PC-3 (cell line): Measurements from ENCODE around the gene RAB6B.

Source experiments
- CTCF ChIP-seq: fragments of 300-600 bp; sonication (generic); conservative IDR thresholded peaks from 2 replicates; pipeline ENCODE4 v1.5.1; 2017; ENCODE audit warnings: antibody characterized with exemption, low read depth, mild to moderate bottlenecking, low read length
- EZH2 ChIP-seq: fragments of 300-600 bp; sonication (generic); IDR thresholded peaks from one replicate; pipeline ENCODE4 v1.6.1; 2017; ENCODE audit warnings: antibody characterized with exemption, mild to moderate bottlenecking, low read length; ENCODE audit not compliant: unreplicated experiment
- EZH2phosphoT487 ChIP-seq: fragments of 300-600 bp; sonication (generic); IDR thresholded peaks from 2 replicates; pipeline ENCODE4 v1.6.1; 2018; ENCODE audit warnings: mild to moderate bottlenecking, antibody characterized with exemption, low read length, borderline replicate concordance

- TF ChIP-seq CTCF (no peak), EZH2phosphoT487 (no peak), EZH2 (no peak)
Observed at GRCh38 chr3:133845127-133845526, 50.6 kb downstream of the RAB6B start.
